Inflammatory macrophage (primary cell): ENCODE measurements around the gene NSUN6.
"Not testable (repeated sequence)": the region's sequence is repeated elsewhere in the genome, so short reads cannot be mapped to it uniquely, and the experiment has no call there.

Source experiments
- DNase-seq, 2 donors: peaks; one replicate each; pipeline ENCODE4 v3.0.0-alpha.2; 2020 to 2022

Gene NSUN6

DNA sequence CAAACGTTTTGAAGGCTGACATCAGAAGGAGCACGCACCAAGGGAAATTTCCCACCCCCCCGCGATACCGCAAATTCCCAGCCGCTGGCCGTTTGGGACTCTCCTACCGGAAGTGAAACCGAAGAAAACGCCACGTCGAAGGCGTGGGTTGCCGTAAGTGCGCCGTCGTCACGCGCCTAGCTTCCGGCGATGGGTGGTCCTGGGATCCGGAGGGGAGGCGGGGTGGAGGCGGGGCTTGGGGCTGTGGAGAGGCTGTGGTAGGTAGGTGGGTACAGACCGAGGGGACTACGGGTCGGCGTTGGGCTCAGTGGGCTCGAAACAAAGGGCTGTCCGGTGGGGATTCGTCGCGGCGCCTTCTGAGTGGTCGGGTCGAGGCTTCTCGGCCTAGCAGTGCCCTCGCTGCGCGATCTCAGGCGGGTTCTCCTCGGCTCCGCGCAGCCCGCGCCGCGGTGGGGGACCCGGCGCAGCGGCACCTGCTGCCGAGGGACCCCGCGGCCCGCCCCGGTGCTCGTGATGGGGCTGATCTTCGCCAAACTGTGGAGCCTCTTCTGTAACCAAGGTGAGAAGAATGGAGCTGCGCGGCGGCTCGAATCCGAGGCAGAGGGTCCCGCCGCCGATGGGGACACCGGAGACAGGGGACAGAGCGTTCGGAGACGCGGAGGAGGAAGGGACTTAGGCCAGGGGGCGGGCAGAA lies 7.9 kb upstream of the NSUN6 start, which contains the start of gene ARL5B:
TSS of gene ARL5B (plus strand) at position 307 of the 694 bp plus-strand sequence. CDS start at position 514, 207 bp downstream.
- DNase-seq: peak; percentile 97 to 100

DNA sequence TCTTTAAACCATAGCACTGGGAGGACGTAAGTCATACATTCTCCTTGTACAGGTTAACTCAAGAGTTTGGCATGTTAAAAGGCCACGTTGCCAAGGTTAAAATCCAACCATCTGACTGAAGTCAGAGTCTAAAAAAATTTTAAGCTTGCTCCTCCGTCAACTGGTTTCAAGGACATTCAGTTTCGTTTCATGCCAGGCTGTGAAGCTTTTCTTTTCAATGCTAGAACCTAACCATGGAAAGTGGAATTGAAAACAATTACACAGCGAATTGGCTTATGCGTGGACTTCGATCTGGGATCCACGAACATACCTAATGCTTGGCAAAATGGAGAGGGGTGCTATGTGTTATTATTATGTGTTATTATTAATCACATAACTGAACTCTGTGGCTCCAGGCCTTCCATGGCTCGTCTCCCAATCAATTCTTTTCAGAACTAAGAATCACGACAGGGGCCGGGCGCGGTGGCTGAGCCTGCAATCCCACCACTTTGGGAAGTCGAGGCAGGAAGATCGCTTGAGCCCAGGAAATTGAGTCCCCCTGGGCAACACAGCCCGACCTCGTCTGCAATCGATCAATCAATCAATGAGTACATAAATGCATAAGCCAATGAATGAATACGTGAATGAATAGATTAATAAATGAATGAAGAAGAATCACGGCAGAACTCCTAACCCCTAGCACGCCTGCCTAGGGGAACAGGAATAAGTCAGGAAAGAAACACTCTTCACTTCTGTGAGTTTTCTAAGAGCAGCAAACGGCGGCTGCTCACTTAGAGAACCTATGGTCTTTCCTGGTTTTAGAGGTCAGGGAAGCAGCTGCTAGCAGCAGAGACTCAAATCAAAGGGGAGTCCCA lies 7.1 kb upstream of the NSUN6 start:
- peak in 1 of 2 donors; percentile 15 for DNase-seq

- DNase-seq: no peak
These were observed 5.3 kb upstream of the NSUN6 start for GRCh38 chr10:18656724-18657123.

DNA sequence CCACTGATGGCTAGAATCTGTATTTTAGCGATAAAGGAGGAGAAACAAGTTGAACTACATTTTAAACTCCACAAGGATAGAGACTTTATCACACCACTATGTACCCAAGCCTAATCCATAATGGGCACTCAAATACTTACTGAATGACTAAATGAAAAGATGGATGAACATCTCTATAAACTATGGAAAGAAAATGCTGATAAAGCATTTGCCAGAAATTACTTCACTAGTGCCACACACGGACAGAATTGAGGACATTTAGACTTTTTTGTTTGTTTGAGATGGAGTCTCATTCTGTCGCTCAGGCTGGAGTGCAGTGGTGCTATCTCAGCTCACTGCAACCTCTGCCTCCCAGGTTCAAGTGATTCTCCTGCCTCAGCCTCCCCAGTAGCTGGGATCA lies 1.7 kb upstream of the NSUN6 start:
- DNase-seq: no peak

- DNase-seq: no peak
These were observed 886 bp downstream of the NSUN6 start for GRCh38 chr10:18650404-18650997.

GRCh38 chr10:18649364-18649959 lies 1.9 kb downstream of the NSUN6 start:
- no peak for DNase-seq

DNA sequence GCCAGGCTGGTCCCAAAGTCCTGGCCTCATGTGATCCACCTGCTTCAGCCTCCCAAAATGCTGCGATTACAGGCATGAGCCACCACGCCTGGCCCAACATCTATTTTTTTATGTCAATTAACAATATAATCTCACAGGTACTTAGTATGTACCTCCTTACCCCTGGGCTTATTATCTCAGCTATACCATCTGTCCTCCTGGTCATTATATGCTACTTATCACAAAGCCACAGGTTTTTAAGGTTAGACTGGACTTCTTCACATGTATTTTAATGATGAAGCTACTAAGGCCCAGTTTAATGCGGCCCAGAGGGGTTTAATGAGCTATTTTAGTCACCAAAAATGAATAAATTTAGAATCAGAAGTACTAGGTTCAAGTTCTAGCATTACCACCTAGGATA lies 3.4 kb downstream of the NSUN6 start:
- DNase-seq: no peak

GRCh38 chr10:18647151-18647550 lies 4.2 kb downstream of the NSUN6 start:
- no peak for DNase-seq

- DNase-seq: not testable (repeated sequence)
These were observed 11.7 kb downstream of the NSUN6 start for GRCh38 chr10:18639719-18640118.

DNA sequence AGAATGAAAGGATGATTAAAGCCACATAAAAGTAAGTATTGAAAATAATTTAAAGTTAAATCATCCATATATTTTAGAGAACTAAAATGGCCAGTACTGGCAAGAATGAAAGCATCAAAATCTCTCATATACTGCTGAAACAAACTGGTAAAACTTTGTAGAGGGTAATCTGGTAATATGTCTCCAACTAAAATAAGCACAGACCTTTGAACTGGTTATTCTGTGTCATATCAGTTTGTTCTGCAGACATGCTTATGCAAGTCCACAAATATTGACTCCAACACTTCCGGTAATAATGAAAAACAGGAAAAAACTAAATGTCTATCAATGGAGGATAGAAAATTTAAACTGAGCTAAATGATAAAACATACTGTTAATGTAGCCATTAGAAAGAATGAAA lies 14.0 kb downstream of the NSUN6 start:
- DNase-seq: not testable (repeated sequence)

GRCh38 chr10:18635995-18636394 lies 15.4 kb downstream of the NSUN6 start:
- DNase-seq: no peak

DNA sequence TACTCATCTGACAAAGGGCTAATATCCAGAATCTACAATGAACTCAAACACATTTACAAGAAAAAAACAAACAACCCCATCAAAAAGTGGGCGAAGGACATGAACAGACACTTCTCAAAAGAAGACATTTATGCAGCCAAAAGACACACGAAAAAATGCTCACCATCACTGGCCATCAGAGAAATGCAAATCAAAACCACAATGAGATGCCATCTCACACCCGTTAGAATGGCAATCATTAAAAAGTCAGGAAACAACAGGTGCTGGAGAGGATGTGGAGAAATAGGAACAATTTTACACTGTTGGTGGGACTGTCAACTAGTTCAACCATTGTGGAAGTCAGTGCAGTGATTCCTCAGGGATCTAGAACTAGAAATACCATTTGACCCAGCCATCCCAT lies 18.9 kb downstream of the NSUN6 start:
- not testable (repeated sequence) for DNase-seq

GRCh38 chr10:18627452-18628018 lies 23.9 kb downstream of the NSUN6 start:
- DNase-seq: peak; percentile 26 to 39

DNA sequence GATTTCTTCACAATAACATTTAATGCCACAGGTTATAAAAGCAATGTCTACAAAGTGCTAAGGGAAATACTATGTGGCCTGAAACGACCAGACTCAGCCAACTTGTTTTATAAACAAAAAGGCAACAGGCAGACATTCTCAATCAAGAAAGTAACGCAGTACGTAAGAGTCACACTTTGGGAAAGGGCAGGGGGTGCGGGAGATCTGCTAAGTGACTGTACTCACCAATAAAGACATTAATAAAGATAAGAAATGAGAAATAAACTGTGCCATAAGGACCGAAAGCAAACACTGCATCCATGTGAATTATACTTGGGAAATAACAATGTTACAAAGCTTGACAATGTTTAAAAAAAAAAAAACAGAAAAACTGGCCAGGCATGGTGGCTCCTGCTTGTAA lies 25.5 kb downstream of the NSUN6 start:
- no peak for DNase-seq

DNA sequence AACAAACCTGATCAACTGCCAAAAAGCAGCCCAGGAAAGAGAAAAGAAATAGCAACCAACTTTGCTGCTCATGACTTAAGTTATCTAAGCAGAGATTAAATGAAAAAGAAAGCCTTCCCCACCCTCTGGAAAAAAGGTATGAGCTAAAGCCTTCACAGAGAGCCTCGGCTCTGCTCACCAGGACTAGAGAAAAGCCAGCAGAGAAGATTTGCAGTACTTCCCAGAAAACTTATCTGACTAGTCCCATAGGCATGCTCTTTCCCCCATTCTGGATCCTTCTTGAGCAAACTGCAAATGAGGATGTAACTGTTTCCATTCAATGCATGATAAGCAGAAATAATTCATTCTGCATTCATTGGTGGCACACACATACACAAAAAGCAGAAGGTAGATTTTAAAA lies 27.7 kb downstream of the NSUN6 start:
- DNase-seq: not testable (repeated sequence)

DNA sequence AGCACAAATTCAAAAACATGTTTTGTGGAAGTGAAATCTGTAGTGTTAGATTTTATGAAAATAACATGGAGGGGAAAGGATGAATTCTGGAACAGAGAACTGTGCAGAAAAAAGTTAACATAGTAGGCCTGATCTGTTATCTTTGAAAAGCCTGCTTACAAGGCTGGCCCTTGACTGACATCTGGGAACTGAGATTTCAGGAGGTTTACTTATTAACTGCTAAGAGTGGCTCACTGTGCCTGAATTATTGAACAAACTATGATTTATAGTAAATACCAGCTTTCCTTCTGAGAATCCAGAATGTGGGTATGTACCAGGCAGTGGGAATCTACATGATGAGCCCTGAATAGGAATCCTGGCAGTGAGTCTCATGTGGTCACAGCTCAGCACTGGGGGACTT lies 30.5 kb downstream of the NSUN6 start:
- no peak for DNase-seq

DNA sequence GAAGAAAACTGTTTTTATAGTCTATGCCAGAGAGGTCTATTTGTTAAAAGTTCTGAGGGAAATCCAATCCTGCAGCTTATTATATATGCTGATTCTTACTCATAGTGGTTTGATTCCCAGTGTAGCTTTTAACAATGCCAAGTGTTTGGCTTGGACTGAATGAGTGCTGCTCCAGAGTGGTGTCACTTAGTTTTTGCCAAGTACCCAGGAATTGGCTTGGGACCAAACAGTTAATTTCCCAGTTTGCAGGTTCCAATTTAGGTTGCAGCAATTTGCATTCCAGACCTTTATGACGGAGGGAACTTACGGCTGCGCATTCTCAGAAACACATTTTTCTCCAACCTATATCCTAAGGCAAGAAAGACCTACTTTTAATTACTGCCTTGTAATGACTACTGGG lies 32.4 kb downstream of the NSUN6 start:
- no peak for DNase-seq

DNA sequence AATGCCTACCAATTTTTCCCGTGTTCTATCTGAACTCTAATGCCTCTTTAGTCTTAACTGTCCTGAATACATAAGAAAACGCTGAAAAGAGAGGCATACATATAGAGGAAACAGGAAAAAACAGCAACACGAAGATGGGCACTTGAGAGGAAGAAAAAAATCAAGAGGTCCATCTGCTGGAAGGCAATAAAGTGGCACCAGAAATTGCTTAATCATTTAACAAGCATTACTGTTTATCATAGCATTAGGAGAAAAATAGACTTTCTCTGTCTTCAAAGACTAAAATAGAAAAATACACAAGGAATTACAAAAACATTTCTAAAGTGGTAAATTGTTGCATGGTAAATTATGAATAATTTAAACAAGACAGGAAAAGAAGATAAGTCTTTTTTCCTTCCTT lies 35.0 kb downstream of the NSUN6 start:
- no peak for DNase-seq

DNA sequence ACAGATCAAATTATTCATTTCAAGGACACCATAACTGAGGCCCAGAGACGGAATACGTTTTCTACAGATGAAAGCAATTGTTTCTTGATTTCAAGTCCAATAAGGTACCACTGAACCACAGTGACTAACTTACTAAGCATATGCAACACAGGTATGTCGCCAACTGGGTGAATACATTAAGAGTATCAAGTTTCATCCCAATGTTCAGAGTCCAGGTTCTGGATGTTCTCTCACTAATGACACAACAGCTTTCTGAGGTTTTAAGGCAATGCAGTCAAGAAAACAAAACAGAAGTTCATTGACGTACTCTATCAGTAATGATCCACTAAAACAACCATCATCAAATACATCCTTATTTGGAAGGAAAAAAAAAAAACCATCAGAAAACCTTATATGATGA lies 35.8 kb downstream of the NSUN6 start:
- DNase-seq: no peak

DNA sequence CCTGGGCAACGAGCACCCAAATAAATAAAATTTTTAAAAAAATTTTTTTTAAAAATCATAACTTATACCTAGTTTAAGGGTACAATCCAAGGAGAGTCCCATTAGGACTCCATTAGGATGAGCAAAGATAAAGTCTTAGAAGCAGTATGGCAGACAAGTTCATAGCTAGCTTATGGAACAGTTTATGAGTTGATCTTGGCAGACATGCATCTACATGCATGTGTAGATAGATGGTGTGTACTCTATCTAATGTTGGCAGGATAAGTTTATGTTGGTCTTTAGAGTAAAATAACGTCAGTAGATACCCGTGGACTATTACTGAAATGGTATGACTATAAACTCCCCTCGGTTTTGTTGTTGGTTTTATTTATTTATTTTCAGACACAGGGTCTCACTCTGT lies 40.2 kb downstream of the NSUN6 start:
- no peak for DNase-seq

DNA sequence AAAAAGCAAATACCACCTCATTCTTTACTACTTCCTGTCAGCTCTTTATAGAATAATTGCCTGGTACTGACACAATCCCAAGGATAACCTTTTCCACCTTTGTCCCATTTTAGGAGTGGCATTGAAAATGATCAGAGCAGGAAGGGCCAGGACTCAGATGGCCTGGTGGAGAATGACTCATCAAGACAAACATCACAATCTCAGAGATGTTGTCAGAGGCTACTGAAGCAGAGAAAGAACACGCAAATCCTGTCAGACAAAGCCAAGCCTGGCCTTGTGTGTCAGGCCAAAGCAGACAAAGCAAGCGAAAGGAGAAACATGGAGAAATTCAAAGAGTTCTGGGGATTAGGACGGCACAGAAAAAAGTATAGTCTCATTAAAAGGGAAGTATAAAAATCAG lies 40.9 kb downstream of the NSUN6 start:
- peak in 1 of 2 donors; percentile 1 for DNase-seq

DNA sequence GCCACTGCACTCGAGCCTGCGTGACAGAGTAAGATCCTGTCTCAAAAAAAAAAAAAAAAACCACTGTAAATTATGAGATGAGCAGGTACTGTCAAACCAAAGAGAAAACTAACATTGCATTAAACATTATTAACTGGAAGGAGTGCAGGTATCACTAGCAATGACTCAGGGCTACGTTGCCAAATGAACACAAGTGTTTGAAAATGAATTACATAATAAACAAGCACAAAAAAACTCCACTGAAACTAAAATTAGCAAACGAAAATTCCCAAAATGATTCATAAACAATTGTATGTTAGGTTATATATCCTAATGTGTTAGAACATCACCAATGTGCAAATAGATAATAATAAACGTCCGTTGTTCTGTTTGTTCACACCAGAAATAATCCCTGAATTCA lies 42.8 kb downstream of the NSUN6 start:
- no peak for DNase-seq
